IMR-90 (cell line): ENCODE data around the gene CLDN11.

ENCODE experiments used
- CTCF ChIP-seq: conservative IDR thresholded peaks from 2 replicates; pipeline ENCODE4 v1.5.1; 2012; ENCODE audit warnings: mild to moderate bottlenecking, low read depth, low read length, improper control_type of control experiment
- POLR2A ChIP-seq: IDR thresholded peaks from 2 replicates; pipeline ENCODE4 v1.6.1; 2012; ENCODE audit warnings: mild to moderate bottlenecking, low read depth, low read length

GRCh38 chr3:170391108-170391507, 27.6 kb upstream of the CLDN11 start:
- TF ChIP-seq CTCF (no peak), POLR2A (no peak)
